OCI-LY3 (cell line): ENCODE measurements around the gene TTLL5.

Experiments
- CTCF ChIP-seq: fragments of 200-600, 300-600 bp; sonication (generic); IDR thresholded peaks from 2 replicates; pipeline ENCODE4 v1.5.1; 2014; ENCODE audit warnings: antibody characterized with exemption, low read length, low read depth
- EZH2phosphoT487 ChIP-seq: fragments of 200-600 bp; shearing (Covaris generic); IDR thresholded peaks from 2 replicates; pipeline ENCODE4 v1.6.1; 2018; ENCODE audit warnings: antibody characterized with exemption, mixed run types, low read depth

DNA sequence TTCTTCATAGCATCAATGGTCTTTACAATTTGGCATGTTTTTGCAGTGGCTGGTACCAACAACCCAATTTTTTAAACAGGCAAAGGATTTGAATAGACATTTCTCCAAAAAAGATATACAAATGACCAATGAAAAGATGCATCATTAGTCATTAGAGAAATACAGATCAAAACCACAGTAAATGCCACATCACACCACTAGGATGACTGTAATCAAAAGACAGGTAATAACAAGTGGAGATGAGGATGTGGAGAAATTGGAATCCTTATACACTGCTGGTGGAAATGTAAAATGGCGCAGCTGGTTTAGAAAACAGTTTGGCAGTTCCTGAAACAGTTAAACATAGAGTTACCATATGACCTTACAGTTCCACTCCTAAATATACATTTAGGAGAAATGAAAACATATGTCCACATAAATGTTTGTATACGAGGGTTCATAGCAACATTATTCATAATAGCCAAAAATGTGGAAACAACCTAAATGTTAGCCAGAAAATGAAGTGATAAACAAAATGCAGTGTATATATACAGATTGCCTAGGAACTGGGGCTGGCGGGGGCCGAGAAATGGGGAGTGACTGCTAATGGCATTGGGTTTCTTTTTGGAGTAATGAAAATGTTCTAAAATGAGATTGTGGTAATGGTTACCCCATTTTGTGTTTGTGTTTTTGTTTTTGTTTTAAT, 265.5 kb downstream of the TTLL5 start:
- TF ChIP-seq CTCF (no peak), EZH2phosphoT487 (no peak)
